ENCODE results near the gene PCDHGC4. TPM values are rescaled to one million over a fixed set of nuclear protein-coding genes. Genes with fewer than 3 reads are reported as not detected.

Gene PCDHGC4
- total RNA-seq, 1 experiment from 2014 or later: 3.6 TPM

- H3K27me3 ChIP-seq (replicated peaks; ENCODE audit: insufficient read depth, low read depth, low read length, poor library complexity): no peaks in the 10 kb centered on the region
- intact Hi-C loops (cut with micrococcal nuclease; ENCODE audit: unreplicated experiment): no loop called here
- H3K27ac ChIP-seq (ENCODE audit: low read depth, low read length, poor library complexity, severe bottlenecking): peak overlapping the region; percentile 66
- POLR2A ChIA-PET (ENCODE audit: low non-redundant PET): no interaction called here
- no peaks in the 10 kb centered on the region for H3K9me3 ChIP-seq (ENCODE audit: low read depth, low read length, poor library complexity, severe bottlenecking)
- H3K4me3 ChIP-seq (ENCODE audit: low read depth, low read length, poor library complexity, severe bottlenecking): no peak overlapping the region
- CTCF ChIA-PET: no interaction called here
- peaks cover 44% of the 10 kb centered on the region for H3K4me1 ChIP-seq (ENCODE audit: insufficient read depth, low read length, poor library complexity, severe bottlenecking)
- peaks cover 38% of the 10 kb centered on the region for H3K36me3 ChIP-seq (ENCODE audit: insufficient read depth, low read length, poor library complexity, severe bottlenecking)
- DNase-seq (ENCODE audit: low spot score): no peak
- BruUV-seq (replicated peaks): no TSS peak
- TF ChIP-seq EZH2 (IDR thresholded peaks at IDR 0.05; ENCODE audit: borderline replicate concordance, low read depth, low read length, poor library complexity, severe bottlenecking): no peak
- no peak for TF ChIP-seq CTCF (conservative IDR thresholded peaks at IDR 0.05; ENCODE audit: low read depth, low read length)
Measured at GRCh38 chr5:141528291-141528984, 43.6 kb downstream of the PCDHGC4 start.

- H3K4me1 ChIP-seq (ENCODE audit: insufficient read depth, low read length, poor library complexity, severe bottlenecking): peaks cover 38% of the 10 kb centered on the region
- H3K4me3 ChIP-seq (ENCODE audit: low read depth, low read length, poor library complexity, severe bottlenecking): no peak overlapping the region
- ChIA-PET CTCF (no interaction called here), POLR2A (ENCODE audit: low non-redundant PET) (no interaction called here)
- H3K36me3 ChIP-seq (ENCODE audit: insufficient read depth, low read length, poor library complexity, severe bottlenecking): peaks cover 38% of the 10 kb centered on the region
- no TSS peak for BruUV-seq (replicated peaks)
- no peaks in the 10 kb centered on the region for H3K27me3 ChIP-seq (replicated peaks; ENCODE audit: insufficient read depth, low read depth, low read length, poor library complexity)
- DNase-seq (ENCODE audit: low spot score): no peak
- no peak for TF ChIP-seq CTCF (conservative IDR thresholded peaks at IDR 0.05; ENCODE audit: low read depth, low read length)
- no peak for TF ChIP-seq EZH2 (IDR thresholded peaks at IDR 0.05; ENCODE audit: borderline replicate concordance, low read depth, low read length, poor library complexity, severe bottlenecking)
- intact Hi-C loops (cut with micrococcal nuclease; ENCODE audit: unreplicated experiment): no loop called here
- H3K27ac ChIP-seq (ENCODE audit: low read depth, low read length, poor library complexity, severe bottlenecking): peak overlapping the region; percentile 66
- no peaks in the 10 kb centered on the region for H3K9me3 ChIP-seq (ENCODE audit: low read depth, low read length, poor library complexity, severe bottlenecking)
Measured at GRCh38 chr5:141529002-141529401, 44.2 kb downstream of the PCDHGC4 start.

GRCh38 chr5:141529873-141530272 lies 45.0 kb downstream of the PCDHGC4 start:
- POLR2A ChIA-PET (ENCODE audit: low non-redundant PET): no interaction called here

More at GRCh38 chr5:141529873-141530272, 45.0 kb downstream of the PCDHGC4 start:
- BruUV-seq (replicated peaks): no TSS peak
- Histone ChIP-seq H3K36me3 (ENCODE audit: insufficient read depth, low read length, poor library complexity, severe bottlenecking) (peaks cover 39% of the 10 kb centered on the region), H3K9me3 (ENCODE audit: low read depth, low read length, poor library complexity, severe bottlenecking) (no peaks in the 10 kb centered on the region), H3K4me3 (ENCODE audit: low read depth, low read length, poor library complexity, severe bottlenecking) (no peak overlapping the region), H3K27me3 (replicated peaks; ENCODE audit: insufficient read depth, low read depth, low read length, poor library complexity) (no peaks in the 10 kb centered on the region), H3K27ac (ENCODE audit: low read depth, low read length, poor library complexity, severe bottlenecking) (peak overlapping the region; percentile 22), H3K4me1 (ENCODE audit: insufficient read depth, low read length, poor library complexity, severe bottlenecking) (peaks cover 31% of the 10 kb centered on the region)
- no peak for TF ChIP-seq EZH2 (IDR thresholded peaks at IDR 0.05; ENCODE audit: borderline replicate concordance, low read depth, low read length, poor library complexity, severe bottlenecking)
- no peak for TF ChIP-seq CTCF (conservative IDR thresholded peaks at IDR 0.05; ENCODE audit: low read depth, low read length)
- intact Hi-C loops (cut with micrococcal nuclease; ENCODE audit: unreplicated experiment): no loop called here
- DNase-seq (ENCODE audit: low spot score): no peak
- CTCF ChIA-PET: no interaction called here

All from A673 (cell line).